Activated CD8-positive, alpha-beta memory T cell treated with anti-CD3 and anti-CD28 coated beads, Interleukin-2, amount 50 U/mL, for 1 hour (primary cell): Measurements from ENCODE around the gene VGLL4.

Source experiments
- DNase-seq: peaks from one replicate; pipeline ENCODE4 v3.0.0-alpha.2; 2020; ENCODE audit errors: extremely low read depth

Gene VGLL4

DNA sequence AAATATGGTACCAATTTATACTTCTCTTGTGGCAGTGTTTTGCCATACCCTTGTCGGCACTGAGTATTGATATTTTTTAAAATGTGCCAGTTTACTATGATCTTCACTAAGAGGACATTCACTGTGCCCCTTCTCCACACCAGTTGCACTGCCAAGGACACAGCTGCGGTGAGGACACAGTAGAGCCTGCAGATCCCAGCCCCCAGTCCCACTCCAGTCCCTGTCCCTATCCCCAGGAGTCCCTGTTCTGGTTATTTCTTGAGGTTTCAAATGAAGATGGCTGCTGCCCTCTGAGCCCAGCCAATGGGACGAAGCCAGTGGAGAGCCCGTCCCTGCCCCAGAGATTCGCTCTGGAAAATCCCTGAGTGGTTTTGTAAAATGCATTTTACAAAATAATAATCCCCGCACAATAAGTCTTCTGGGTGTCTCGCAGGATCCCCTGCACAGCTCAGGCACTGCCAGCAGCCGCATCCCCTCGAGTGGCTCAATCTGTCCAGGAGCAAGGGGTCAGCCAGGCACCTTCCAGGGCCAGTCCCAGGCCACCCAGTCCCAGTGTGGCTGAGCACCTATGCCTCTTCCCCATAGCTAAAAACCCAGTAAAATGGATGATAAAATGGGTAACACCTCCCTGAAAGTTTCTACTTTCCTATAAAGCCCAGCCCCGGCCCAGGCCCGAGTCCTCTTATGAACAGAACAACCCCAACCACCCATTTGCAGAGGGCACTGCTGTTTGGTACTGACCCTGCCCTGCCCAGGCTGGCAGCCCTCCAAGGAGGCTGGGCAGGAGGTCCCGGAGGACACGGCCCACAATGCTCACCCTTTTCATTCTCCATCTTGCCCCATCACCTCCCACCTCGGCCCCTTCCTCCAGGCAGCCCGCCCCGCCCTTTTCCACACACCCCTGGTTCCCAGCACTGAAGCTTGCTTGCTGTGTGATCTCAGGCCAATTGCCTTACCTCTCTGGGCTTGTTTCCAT, 91.1 kb downstream of the VGLL4 start:
- DNase-seq, result no peak

- DNase-seq, result no peak
Observed at GRCh38 chr3:11551036-11551435, 92.7 kb downstream of the VGLL4 start.

GRCh38 chr3:11549580-11550140, 94.1 kb downstream of the VGLL4 start:
- no peak for DNase-seq

DNA sequence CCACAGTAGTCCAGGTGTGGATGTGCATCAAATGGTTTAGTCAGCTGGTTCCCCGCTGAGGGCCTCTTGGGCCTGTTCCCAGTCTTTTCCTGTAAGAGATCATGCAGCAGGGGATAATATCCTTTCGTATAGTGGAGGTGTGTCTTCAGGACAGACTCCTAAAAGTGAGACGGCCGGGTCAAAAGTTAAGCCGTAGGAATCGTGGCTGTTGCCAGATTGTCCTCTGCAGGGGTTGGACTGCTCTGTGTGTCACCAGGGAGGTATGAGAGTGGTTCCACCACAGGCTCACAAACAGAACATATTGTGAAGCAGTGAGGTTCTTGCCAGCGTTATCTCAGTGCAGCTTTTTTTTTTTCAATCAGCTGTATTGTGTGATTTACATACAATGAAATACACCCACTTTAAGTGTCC, 95.0 kb downstream of the VGLL4 start:
- DNase-seq, result no peak

DNA sequence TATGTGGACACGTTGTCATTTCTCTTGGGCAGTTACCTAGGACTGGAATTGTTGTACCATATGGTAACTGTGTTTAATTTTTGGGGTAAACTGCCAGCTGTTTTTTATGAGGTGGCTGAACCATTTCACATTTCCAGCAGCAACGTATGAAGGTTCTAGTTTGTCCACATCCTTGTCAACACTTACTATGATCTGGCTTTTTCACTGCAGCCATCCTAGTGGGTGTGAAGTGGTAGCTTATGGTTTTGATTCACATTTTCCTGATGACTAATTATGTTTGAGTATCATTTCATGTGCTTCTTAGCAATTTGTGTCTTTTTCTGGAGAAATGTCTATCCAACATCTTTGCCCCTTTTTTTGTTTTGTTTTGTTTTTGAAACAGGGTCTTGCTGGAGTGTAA, 96.2 kb downstream of the VGLL4 start:
- no peak for DNase-seq

GRCh38 chr3:11546657-11547302, 96.9 kb downstream of the VGLL4 start:
- no peak for DNase-seq

- DNase-seq, result no peak
Observed at GRCh38 chr3:11545186-11545851, 98.4 kb downstream of the VGLL4 start.

DNA sequence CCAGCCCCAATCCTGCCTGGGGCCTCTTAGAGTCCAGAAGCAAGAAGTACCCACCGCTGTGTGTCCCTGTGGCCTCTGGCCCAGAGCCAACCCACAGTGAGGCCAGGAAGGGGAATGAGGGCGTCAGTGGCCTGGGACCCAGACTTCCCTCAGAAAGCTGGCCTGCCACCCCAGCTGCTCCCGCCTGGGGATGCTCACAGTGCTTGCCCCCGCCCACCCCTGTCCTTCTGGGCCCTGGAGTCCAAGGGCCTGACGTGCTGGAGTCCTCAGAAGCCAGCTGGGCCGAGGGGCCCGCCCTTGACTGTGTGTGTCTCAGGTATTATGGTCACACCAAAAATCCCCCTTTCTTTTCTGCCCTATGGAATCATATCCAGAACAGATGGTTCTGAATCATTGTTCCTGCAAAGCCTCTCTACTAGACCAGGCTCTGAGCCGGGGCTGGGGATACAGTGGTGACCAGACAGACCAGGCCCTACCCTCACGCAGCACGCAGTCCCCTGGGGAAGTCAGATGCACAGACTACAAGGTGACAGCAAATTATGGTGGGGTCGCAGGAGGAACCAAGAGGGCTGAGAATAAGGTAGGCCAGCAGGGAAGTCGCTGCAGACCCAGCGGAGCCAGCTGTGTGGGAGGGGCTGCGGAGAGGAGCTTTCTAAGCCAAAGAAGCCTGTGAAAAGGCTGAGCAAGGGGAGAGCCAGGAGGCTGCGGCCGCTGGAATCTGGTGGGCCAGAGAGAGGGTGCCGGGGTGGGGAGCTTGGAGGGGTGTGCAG, 99.1 kb downstream of the VGLL4 start:
- no peak for DNase-seq

GRCh38 chr3:11543948-11544387, 99.7 kb downstream of the VGLL4 start:
- DNase-seq, result no peak

GRCh38 chr3:11543141-11543947, 100.4 kb downstream of the VGLL4 start:
- no peak for DNase-seq

- DNase-seq, result no peak
Observed at GRCh38 chr3:11542551-11542950, 101.2 kb downstream of the VGLL4 start.

- DNase-seq, result no peak
Observed at GRCh38 chr3:11541321-11542303, 102.1 kb downstream of the VGLL4 start.

DNA sequence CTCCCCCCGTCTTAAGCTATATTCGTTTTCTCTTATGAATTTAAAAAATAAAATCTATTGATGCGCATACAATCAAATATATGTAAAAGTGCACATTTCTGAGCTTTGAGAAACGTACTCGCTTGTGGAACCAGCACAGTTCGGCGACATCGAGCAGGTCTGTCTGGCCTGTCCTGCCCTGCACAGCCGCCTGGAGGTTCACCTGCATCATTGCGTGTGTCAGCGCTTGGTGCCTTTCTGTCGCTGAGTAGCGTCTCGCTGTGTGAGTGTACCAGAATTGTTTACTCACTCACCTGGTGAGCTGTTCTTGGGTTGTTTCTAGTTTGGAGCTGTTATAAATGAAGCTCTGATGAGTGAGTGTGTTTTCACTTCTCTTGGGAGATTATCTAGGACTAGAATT, 104.0 kb downstream of the VGLL4 start:
- no peak for DNase-seq

DNA sequence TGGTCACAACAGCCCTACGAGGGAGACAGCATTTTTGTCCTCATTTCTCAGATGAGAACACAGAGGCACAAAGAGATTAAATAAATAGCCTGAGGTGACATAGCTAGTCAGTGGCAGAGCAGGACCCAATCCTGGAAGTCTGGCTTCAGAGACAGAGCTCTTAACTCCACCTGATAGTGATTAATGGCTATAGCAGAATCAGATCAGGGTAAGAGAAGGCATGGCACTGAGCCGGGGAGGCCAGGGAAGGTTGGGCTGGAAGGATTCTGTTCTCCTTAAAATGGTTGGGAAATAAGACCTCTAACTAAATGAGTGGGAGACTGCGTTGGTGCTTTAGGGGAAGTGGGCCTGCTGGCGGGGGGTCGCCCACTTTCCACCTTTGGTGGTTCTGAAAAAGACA, 104.5 kb downstream of the VGLL4 start:
- DNase-seq, result no peak

DNA sequence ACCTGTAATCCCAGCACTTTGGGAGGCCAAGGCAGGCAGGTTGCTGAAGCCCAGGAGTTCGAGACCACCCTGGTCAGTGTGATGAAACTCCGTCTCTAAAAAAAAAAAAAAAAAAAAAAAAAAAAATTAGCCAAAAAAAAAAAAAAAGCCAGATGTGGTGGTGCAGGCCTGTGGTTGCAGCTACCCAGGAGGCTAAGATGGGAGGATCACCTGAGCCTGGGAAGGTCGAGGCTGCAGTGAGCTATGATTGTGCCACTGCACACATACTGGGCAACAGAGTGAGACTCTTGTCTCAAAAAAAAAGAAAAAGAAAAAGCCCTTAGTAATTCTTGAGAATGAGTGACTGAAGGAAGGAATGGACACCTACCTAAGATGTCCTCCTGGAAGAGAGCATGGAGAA, 105.1 kb downstream of the VGLL4 start:
- no peak for DNase-seq

DNA sequence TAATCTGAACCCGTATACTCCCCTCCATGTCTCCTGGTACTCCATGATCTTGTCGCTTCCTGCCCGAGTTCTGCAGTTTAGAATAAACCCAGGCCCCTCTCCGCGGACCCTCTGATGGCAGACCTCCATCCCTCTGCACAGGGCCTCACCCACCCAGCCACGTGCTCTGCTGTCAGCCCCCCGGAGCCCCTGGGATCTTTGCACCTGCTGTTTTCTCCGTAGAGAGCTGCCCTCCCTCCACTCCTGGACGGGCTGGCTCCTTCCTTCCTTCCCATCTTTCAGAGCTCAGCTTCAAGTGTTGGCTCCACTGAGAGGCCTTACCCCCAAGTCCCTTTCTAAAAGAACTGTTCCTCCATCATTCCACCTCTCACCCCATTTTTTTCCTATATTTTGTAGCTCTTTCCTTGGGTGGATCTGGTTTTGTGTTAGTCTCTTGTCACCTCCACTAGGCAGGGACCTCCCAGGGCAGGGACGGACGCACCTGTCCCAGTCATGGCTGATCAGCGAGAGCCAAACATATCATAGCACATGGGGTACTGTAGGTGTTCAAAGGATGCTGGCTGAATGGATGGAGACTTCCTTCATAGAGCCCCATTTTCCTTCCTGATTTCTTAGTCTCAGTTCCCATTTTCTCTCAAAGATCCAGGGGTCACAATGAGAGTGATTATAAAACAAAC, 106.6 kb downstream of the VGLL4 start:
- no peak for DNase-seq

DNA sequence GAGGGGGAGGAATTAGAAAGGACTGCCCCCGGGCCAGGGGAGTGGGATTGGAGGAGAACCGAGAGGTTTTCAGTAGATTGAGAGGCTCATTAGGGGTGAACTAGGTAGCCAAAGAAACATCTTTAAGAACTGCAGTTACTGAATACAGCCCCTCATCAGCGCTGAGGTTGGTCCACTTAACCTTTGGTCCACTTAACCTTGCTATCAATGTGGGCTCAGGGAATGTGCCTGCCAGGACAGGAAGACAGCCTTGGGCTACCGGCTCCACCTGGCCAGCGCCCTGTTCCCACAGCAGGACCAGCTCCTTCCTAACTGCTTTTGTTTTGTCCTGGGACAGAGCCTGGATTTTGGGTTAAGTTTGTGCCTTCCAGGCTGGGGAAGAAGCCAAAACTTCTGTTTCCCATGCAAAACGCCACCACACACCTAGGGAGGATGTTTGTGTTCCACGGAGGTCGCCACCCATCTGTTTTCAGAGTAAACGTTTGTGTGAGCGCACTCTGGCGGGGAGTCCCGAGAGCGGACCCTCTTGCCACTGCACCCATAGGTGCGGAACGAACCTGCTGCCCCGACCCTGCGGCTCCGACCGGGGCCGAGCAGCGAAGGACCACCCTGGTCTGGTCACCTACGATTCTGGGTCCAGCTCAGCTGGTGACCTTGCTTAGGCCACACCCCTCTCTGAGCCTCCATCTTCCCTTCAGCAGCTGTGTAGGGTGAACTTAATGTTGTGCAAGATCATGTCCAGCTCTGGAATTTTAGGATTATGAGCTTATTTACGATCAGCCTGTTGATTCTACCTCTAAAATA, 107.4 kb downstream of the VGLL4 start:
- no peak for DNase-seq
